ENCODE measurements around the gene MMADHC. TPM values are rescaled to one million over a fixed set of nuclear protein-coding genes. Genes with fewer than 3 reads are reported as not detected.

MMADHC gene
- total RNA-seq, result 92.8 to 99.6 TPM (median 99.5 TPM) in 3 replicates

DNA sequence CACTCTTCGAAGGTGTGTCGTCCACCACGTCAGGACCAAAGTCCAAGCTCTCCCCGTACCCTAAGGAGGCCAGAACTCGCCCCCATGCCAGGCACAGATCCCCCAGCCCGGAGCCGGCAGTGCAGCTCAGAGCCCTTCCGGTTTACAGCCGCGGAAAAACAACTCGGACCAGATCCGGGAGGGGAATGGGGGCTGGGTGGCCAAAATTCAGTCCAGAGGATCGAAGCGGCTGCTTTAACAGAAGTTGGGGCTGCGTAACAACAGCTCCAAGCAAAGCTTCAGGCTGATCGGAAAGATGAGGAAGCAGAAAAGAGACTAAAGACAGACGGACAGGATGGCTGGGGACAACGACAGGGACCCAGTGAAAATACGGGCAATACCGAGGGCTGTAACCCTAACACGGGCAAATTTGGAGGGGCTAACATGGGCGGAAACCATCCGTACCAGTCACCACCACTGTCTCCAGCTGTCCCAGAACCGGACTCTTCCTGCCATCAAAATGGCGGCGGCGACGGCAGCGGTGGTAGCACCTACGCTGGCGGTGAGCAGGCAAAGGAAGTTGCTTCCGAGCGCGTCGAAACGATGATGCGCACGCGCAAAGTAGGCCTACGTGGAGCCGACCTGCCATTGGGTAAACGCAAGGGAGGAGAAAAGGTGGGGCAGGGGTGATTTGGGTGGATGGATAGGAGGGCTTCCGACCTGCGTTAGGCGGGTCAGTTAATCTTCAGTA, at the start of gene MMADHC:
MMADHC (minus strand) TSS at position 556 of the 730 bp plus-strand sequence. CDS start 678 bp downstream, outside the sequence.
- H3K4me1 Mint-ChIP-seq, result peaks cover 51% of the 10 kb centered on the region

DNA sequence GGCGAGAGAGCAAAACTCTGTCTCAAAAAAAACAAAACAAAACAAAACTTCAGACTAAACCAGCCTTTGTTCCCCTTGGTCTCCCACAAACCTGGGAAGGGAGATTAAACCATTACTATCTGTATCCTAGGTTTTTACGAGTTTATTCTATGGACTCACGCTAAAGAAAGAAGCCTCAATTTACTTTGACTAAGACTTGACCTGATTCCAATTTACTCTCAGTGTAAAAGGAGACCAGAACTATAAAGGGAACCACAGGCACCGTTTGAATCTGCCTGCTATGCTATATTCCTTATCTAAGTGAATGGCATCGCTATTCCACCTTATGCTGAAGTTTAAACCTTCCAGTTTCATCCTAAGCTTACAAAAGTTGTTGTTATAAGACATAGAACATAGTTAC, 46.5 kb upstream of the MMADHC start:
- TF ChIP-seq, protein P1, sequence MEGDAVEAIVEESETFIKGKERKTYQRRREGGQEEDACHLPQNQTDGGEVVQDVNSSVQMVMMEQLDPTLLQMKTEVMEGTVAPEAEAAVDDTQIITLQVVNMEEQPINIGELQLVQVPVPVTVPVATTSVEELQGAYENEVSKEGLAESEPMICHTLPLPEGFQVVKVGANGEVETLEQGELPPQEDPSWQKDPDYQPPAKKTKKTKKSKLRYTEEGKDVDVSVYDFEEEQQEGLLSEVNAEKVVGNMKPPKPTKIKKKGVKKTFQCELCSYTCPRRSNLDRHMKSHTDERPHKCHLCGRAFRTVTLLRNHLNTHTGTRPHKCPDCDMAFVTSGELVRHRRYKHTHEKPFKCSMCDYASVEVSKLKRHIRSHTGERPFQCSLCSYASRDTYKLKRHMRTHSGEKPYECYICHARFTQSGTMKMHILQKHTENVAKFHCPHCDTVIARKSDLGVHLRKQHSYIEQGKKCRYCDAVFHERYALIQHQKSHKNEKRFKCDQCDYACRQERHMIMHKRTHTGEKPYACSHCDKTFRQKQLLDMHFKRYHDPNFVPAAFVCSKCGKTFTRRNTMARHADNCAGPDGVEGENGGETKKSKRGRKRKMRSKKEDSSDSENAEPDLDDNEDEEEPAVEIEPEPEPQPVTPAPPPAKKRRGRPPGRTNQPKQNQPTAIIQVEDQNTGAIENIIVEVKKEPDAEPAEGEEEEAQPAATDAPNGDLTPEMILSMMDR (IDR thresholded peaks at IDR 0.05; ENCODE audit: unreplicated experiment), result no peak
- Mint-ChIP-seq H3K9me3 (peaks cover 9% of the 10 kb centered on the region), H3K27ac (no peak overlapping the region), H3K36me3 (peaks cover 4% of the 10 kb centered on the region), H3K4me3 (no peak overlapping the region), H3K27me3 (ENCODE audit: low read depth) (no peaks in the 10 kb centered on the region), H3K4me1 (peaks cover 2% of the 10 kb centered on the region)
- DNase-seq (ENCODE audit: low spot score in 2 of 2, unreplicated experiment in 2 of 2), result no peak

More for the DNA sequence above, at the start of gene MMADHC:
- peak; percentile 79 to 85 for DNase-seq (ENCODE audit: low spot score in 2 of 2, unreplicated experiment in 2 of 2)
- Mint-ChIP-seq H3K4me3 (peak within 1 kb of the TSS; percentile 97), H3K27ac (peak within 1 kb of the TSS; percentile 100), H3K9me3 (no peaks in the 10 kb centered on the region), H3K27me3 (ENCODE audit: low read depth) (no peaks in the 10 kb centered on the region), H3K36me3 (peaks cover 1% of the 10 kb centered on the region)
- TF ChIP-seq, protein P1 (IDR thresholded peaks at IDR 0.05; ENCODE audit: unreplicated experiment), result no peak

DNA sequence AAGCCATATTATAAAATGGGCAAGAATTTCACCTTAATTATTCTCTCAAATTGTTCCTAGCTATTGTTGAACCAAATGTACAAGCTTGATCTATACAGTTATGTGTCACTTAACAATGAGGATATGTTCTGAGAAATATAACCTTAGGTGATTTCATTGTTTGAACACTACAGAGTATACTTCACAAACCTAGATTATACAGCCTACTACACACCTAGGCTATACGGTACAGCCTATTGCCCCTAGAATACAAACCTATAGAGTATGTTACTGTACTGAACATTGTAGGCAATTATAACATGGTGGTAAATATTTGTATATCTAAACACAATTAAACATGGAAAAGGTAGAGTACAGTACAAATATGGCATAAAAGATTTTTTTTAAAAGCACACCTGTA, 42.9 kb upstream of the MMADHC start:
- DNase-seq (ENCODE audit: low spot score in 2 of 2, unreplicated experiment in 2 of 2), result no peak
- TF ChIP-seq, protein P1 (IDR thresholded peaks at IDR 0.05; ENCODE audit: unreplicated experiment), result no peak
- Mint-ChIP-seq H3K9me3 (no peaks in the 10 kb centered on the region), H3K27me3 (ENCODE audit: low read depth) (no peaks in the 10 kb centered on the region), H3K4me1 (peaks cover 12% of the 10 kb centered on the region), H3K27ac (no peak overlapping the region), H3K36me3 (no peaks in the 10 kb centered on the region), H3K4me3 (no peak overlapping the region)

DNA sequence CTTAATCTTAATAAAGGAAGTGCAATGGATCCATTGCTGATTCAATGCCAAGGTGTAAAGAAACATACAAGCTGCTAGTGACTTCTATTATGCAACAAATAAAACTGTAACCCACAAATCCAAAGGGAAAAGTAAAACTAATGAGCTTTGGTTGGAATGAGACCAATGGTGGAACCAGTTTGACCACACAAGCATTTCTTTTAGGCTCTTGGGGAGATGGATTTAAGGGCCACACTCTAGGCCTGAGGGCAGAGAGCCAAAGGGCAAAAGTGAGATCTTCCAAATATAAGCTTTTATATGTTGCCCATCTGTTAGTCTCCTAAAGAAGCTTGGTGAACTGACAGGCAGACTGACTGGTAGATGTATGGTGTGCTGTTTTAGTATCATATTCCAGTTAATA, 41.5 kb upstream of the MMADHC start:
- TF ChIP-seq, protein P1 (IDR thresholded peaks at IDR 0.05; ENCODE audit: unreplicated experiment), result no peak
- no peaks in the 10 kb centered on the region for H3K36me3 Mint-ChIP-seq
- H3K27ac Mint-ChIP-seq, result no peak overlapping the region
- peaks cover 26% of the 10 kb centered on the region for H3K4me1 Mint-ChIP-seq
- H3K4me3 Mint-ChIP-seq, result no peak overlapping the region
- no peaks in the 10 kb centered on the region for H3K27me3 Mint-ChIP-seq (ENCODE audit: low read depth)
- H3K9me3 Mint-ChIP-seq, result no peaks in the 10 kb centered on the region
- no peak for DNase-seq (ENCODE audit: low spot score in 2 of 2, unreplicated experiment in 2 of 2)

DNA sequence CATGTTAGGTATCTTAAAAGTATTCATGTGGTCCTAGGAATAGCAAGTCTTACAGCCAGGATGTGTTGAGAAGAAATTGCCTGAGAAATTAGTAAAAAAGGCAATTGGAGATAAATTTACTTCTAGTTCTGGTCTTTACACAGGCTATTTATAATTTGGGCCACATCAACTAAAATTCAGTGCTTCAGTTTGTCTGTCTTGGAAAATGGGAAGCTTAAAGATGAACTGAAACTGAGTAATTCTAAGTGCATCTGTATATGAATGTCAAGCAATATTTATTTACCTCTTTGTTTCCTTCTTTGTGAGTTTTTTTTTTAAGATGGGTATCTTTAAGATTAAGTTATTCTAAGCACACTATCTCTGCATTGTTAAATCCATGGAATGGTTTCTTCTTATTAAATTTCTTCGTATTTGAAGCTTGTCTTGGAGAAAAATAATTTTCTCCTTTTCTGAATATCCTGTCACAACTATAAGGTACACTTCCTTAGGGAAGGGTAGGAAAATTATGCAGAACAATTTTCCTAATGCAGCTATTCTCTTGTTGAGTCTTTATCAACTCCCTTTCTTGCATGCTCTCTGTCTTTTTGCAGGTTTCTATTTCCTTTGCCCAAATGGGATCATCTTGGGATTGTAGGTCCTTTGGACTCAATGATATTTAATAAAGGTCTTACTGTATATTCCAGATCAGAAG, 39.7 kb upstream of the MMADHC start:
- peaks cover 39% of the 10 kb centered on the region for H3K4me1 Mint-ChIP-seq
- no peaks in the 10 kb centered on the region for H3K27me3 Mint-ChIP-seq (ENCODE audit: low read depth)
- no peak for DNase-seq (ENCODE audit: low spot score in 2 of 2, unreplicated experiment in 2 of 2)
- no peaks in the 10 kb centered on the region for H3K9me3 Mint-ChIP-seq
- TF ChIP-seq, protein P1 (IDR thresholded peaks at IDR 0.05; ENCODE audit: unreplicated experiment), result no peak
- no peaks in the 10 kb centered on the region for H3K36me3 Mint-ChIP-seq
- H3K27ac Mint-ChIP-seq, result no peak overlapping the region
- no peak overlapping the region for H3K4me3 Mint-ChIP-seq
